Kidney capillary endothelial cell (primary cell): Measurements from ENCODE around the gene PMPCA.
A peak's percentile ranks its signal among the peaks of the same experiment; 100 is the strongest.

ENCODE experiments used
- DNase-seq: peaks from one replicate; pipeline ENCODE4 v3.0.0-alpha.2; 2018; ENCODE audit warnings: low spot score

PMPCA gene, protein sequence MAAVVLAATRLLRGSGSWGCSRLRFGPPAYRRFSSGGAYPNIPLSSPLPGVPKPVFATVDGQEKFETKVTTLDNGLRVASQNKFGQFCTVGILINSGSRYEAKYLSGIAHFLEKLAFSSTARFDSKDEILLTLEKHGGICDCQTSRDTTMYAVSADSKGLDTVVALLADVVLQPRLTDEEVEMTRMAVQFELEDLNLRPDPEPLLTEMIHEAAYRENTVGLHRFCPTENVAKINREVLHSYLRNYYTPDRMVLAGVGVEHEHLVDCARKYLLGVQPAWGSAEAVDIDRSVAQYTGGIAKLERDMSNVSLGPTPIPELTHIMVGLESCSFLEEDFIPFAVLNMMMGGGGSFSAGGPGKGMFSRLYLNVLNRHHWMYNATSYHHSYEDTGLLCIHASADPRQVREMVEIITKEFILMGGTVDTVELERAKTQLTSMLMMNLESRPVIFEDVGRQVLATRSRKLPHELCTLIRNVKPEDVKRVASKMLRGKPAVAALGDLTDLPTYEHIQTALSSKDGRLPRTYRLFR

DNA sequence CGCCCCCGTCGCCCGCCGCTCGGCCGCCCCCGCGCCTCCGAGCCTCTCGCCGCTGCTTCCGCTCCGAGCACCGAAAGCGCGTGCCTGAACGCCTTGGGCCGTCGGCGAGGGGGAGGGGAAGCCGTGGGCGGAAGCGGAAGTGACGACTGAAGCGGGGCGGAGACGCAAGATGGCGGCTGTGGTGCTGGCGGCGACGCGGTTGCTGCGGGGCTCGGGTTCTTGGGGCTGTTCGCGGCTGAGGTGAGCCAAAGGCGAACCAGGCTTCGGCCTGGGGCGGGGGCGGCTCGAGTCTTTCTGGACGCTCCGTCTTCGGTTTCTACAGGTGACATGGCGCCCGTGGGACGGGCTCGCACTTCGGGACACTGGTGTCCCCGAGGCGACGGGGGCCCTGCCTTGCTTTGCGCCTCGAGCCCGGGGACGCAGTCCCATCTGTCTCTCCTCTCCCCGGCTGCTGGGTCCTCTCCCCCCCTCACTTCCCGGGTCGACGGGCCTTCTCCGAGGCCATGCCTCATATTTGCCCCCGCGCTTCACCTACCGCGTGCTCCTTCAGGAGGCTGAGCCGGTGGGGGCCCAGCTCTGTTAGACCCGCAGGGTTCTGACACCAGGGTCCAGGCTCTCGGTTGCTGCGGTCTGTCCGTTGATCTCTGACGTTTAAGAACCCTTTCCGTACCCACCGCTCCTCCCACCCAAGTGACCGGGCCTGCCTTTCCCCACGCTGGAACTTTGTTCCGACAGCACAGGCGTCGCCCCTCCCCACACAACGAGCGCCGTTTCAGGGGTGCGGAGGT, at the start of gene PMPCA, which contains the start of gene ENTR1:
Gene PMPCA (plus strand): TSS at position 159 of the 788 bp plus-strand sequence. CDS start 11 bp downstream, at position 170.
Gene ENTR1 (minus strand): TSS at position 115 of the 788 bp plus-strand sequence. CDS start 217 bp downstream, outside the sequence.
- peak; percentile 64 for DNase-seq

DNA sequence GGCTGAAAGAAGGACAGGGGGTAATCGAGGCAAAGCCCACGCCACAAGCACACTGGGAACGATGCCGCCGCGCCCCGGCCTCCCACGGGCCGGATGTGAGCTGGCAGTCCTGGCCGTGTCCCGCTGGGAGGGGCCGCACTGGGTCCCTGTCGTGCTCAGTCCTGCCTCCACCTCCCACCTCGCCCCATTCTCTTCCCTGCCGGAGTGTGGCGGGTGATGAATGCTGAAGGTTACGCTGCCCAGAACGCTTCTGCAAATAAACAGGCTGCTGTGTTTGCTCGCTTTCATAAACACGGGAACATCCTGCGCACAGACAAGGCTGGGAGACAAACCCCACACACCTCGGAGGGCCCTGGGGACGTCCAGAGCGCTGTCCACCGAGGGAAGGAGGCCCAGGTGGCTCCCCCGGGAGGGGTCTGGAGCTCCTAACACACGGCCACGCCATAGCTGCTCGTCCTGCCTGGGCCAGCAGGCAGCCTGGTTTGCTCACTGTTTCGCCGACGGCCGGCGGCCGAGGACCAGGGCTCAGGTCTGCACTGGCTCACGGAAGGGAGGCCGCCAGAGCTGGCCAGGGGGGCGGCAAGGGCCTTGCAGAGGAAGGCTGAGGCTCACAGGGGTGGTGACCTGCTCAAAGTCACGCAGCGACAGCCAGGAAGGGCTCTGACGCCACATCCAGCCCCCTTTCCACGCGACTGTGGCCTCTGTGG, 49.3 kb upstream of the PMPCA start:
- DNase-seq: no peak

DNA sequence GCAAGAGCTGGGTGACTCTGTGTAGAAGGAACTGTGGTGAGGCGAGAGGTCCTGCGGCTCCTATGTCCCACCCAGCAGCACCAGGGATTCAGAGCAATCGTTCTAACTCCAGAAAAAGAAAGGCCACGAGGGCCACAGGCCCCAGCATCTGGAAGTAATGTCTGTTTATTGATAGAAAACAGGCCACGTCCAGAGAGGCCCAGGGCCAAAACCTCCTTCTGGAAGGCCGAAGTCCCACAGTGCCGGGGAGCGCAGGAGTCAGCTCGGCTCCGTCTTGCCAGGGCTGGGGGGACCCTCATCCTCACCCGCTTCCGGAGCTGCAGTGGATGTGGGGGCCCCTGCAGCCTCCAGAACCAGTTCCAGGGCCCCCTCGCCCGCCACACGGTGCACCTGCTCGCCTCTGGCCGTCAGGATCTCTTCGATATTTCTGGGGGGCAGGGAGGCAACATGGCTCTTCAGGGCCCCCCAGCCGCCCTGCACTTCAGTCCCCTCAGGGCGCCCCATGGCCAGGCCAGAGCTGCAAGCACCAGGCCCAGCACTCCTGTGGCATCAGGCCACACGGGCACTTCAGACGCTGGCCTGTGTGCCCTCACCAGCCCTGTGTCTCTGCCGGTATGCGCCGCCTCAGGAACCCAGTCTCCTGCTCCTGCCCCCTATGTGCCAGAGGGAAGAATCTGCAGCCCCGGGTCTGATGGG, 48.6 kb upstream of the PMPCA start:
- no peak for DNase-seq

DNA sequence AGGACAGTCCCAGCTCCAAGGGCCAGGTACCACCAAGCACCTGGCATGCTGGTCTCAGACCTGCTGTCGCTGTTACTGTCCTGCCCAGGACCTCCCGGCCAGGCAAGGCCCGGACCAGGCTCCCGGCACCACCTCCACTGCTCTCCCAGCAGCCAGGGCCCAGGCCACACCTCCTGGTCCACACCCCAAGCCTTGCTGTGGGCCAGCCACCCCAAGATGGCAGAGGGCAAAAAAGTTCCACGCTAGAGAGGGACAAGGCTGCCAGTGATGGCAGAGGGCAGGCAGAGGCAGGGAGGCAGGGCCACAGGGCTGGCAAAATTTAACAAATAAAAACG, 48.0 kb upstream of the PMPCA start:
- no peak for DNase-seq

DNA sequence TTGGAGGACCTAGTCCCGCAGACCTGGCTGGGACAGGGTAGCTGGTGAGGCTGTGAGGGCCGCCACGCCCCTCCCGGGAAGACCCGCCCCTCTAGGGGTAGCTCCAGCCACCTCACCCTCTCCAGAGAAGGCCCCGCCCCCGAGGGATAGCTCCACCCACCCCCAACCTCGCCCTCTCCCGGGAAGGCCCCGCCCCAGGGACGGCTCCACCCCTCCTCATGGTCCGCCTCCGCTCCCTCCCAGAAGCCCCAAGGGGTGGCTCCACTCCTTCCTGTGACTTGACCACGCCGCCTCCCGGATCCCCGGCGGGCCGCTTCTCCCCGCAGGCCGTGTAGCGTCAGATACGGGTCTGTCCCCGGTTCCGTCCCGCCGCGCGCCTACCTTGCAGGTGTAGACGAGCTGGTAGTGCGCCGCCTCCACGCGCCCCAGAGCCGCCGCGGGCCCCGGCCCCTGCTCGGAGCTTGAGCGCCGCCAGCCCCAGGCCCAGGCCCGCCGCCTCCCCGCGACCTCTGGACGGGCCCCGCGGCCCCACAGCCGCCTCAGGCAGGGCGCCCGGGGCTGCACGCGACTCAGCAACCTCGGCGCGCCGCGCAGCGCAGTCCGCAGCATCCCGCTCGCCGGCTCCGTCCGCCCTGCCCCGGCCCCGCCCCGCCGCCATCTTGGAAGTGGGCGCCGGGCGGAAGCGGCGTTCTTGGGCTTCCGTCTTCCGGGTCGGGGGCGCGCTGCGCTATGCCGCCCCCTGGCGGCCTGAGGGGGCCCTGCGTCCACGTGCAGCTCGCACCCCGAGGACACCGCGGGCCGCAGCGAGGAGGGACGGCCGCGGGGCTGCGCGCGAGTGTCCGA, 47.1 kb upstream of the PMPCA start, which contains the start of gene DNLZ:
Gene DNLZ (minus strand): TSS at position 639 of the 843 bp plus-strand sequence. CDS start 30 bp downstream, at position 609.
- peak; percentile 90 for DNase-seq

DNA sequence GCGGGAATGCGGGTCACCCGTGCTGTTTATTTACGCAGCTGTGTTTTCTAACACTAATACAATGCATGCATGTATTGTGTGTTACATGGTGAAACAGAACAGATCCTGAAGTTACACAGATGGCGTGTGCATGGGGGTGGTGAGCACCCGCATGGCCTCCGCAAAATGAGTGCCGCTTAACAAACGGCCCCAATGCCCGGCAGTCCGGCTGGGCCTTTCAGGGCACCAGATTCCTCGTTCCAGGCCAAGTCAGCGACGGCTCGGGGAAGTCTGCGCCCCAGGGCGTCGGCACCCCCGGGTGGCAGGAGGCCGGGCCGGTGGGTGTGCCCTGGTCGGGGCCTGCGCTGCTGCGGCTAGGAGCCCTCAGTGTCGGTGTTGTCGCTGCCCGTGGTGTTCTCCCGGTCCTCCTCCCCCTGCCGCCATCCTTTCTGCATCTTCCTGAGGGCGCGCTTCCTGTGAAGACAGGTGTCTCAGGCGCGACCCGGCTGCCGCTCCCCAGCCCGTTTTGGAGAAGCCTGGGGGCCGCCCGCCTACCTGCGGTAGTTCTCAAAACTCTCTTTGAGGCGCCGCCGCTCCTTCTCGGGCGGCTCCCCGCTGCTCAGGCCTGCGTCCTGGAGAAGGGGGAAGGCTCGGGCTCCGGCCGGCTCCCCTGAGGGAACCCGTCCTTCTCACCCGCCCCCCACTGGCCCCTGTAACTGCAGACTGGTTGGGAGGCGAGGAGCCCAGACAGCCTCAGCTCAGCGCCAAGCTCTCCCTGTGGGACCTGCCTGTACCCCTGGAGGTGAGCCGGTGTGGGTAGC, 46.3 kb upstream of the PMPCA start:
- no peak for DNase-seq

DNA sequence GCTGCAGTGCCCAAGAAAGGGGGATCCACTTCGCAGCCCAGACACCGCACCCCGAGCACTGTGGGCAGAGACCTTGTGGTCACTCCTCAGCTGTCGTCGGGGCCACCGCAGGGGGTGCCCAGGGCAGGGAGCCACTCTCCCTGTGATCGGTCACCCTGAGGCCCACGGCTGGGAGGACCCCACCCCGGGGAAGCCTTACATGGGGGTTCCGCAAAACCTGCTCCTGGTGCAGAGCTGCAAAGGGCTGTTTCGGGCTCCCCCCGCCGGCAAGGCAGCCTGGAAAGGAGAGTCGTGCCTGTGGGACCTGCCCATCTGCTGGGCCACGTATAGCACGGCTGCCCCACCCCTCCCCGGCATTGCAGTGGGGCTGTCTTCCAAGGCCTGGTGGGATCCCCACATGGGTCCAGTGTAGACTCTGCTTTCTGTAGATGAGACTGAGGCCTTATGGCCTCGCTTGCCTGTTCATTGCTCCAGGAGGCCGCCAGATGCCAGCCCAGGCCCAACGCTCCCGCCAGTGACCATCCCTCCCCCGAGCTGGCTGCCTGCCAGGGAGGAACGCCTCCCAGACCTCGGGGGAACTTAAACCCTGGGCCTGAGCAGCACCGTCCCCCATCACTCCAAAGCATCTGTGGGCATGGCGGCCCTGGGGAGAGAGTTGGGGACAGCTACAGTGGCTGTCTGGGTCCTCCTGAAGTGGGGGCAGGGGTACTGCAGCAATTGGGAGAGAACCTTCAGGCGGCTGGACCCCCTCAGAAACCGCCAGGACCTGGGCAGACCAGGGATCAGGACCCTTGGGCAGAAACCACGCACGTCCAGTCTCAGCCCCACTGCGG, 45.3 kb upstream of the PMPCA start:
- DNase-seq: no peak

DNA sequence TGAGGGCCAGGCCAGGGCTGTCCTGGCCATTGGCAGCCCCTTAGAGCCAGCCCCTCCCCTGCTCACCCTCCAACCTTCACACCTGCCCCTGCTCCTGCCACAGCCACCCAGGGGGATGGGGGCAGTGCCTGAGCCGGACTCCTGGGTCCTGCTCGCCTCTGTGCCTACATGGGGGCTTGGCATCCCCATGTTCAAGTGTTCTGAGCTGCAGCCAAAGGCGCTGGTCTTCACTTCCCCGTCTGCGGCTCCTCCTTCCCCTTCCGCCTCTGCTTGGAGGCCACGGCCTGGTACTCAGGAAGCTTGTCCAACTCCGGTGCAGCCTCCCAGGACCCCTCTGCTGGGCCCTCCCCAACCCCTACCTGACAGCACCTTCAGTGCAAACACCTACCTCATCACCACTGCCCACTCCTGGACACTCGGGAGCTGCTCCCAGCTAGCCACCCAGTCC, 44.7 kb upstream of the PMPCA start:
- no peak for DNase-seq

DNA sequence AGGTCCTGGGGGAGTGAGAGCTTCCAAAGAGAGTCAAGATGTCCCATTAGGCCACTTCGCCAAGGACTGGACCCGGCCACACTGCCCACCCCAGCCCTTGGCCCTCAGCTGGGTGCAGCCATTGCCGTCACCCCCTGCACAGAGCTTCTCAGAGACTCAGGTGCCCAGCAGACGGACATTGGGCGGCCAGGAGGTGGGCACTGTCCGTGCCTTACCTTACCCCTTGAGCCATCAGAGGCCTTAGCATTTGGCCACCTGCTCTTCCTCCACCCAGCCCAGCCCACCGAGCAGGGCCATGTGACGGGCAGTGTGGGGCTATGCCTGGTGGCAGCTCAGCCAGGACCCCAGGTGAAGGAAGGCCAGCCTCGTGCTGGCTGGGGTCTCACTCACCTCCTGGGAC, 43.6 kb upstream of the PMPCA start:
- no peak for DNase-seq

DNA sequence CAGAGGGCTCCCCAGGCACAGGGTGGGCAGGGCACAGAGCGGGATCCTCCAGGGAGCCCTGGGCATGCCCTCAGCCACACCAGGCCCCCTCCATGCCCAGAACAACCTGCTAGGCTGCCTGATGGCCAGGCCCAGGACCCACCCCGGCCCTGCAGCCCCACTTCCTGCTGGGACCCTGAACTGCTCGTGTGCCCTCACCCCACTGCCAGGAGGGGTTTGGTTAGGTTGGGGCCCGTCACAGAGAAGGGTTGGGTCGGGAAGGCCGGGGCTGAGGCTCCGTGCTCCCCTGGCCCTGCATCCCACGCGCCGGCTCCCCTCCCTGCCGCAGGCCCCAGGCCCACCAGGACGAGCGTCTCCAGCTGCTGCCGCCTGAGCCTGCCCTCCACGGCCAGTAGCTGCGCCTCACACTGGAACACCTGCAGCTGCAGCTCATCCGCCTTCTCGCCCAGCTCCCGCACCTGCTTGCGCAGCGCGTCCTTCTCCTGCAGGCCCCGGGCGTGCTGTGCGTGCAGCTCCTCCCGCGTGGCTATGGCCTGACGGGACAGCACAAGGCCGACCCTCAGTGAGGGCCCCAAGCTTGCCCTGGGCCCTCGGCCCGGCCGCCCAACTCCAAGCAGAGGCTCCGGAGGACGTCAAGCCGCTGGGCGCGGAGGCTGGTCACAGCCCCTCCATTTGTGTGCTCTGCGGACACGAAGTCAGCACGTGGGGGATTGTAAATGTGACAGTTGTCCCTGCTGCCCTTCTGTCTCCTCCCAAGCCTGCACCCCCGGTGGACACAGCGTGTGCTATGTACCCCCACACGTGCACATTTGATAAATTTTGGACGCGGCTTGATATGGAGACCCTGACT, 42.9 kb upstream of the PMPCA start:
- DNase-seq: no peak

DNA sequence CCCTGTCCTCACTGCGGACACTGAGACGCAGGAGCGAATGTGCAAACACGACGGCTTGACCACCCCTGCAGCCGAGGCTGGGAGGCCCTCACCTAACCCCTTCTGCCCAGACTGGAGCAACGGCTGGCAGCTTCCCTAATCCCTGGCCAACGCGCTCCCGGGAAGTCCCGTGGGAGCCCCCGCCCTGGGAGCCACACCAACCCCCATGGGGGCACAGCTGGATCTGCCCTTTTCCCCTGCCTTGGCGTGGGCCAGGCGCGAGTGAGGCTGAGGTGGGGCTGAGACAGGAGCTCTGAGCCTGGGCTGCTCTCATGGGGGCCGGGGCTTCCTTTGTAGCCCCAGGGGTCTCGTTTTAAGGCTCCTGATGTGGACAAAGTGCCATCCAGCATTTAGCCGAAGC, 42.3 kb upstream of the PMPCA start:
- no peak for DNase-seq

DNA sequence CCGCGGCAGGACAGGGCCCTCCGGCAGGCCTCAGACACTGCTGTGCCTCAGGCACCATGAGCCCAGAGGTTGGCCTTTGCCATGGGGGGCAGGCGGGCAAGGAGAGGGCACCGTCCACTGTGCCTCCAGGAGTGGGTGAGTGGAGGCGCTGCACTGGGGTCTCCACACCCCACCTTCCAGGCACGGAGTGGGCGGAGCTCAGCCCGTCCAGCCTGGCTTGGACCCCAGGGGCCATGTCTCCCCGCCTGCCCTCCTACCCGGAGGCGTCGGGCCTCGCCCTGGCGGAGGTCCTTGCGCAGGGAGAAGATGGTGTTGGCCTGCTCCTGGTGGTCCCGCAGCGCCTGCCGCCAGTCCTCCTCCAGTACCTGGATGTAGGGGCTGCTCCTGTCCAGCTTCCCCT, 40.4 kb upstream of the PMPCA start:
- no peak for DNase-seq

DNA sequence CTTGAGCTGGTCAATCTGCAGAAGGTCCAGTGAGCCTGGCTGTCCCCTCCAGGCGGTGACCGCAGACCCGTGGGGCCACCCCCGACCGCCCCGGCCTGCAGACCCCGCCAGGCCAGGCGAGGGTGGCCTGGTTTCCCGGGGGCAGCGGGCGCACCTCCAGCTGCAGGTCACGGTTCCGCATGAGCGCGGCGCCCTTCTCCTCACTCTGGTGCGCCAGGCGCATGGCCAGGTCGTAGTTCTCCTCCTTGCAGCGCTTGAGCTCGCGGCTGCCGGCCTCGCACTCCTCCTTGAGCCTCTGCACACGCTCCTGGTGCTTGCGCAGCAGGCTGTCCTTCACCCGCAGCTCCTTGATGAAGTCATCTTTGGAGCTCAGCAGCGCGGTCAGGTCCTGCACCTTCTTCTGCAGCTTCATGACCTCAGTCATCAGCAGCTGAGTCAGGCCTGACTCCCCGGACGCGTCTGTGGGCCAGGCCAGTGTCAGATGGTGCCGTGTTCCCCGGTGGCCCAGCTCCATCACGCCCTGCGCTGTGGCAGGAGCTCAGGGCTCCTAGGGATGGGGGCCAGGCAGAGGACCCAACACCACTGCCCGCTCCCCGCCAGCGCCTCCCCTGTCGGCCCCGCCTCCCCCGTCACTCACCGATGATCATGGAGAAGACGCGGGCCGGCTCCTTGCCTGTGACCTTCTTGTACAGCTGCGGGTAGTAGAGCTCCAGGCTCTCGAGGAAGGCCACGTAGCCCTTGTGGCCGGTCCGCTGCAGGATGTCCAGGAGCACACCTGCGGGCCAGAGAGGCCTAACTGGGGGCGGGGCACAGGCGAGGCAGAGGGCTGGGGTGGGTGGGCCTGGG, 39.5 kb upstream of the PMPCA start:
- no peak for DNase-seq

DNA sequence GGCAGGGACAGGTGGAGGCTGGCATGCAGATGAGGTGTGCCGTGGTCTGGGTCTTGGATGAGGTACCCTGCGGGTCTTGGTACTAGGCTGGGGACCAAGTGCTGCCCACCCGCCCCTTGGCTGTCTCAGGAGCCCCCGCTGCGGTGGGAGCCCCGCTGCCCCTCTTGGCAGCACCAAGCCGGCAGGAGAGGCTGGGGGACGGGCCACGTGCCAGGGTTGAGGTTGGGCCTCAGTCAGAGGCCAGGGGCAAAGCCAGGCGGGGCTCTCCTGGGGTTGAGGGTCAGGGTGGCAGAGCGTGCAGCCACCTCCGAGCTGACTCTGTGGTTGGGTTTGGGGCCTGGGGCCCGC, 39.0 kb upstream of the PMPCA start:
- DNase-seq: no peak

DNA sequence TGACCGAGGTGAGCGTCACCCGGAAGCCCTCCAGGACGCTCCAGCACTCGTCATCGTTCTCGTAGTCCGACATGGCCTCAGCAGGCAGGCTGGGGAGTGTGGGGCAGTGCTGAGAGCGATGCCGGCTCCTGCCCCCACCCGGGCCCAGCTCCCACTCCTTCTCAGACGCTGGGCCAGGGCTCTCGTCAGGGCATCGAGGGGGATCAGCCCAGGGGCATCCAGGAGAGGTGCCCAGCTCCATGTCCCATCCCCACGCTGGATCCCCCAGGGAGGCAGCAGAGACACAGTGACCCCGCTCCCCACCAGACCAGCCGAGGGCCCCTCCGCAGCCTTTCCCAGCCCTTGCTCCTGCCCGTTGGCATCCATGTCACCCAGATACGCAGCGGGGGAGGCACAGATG, 38.5 kb upstream of the PMPCA start:
- no peak for DNase-seq

DNA sequence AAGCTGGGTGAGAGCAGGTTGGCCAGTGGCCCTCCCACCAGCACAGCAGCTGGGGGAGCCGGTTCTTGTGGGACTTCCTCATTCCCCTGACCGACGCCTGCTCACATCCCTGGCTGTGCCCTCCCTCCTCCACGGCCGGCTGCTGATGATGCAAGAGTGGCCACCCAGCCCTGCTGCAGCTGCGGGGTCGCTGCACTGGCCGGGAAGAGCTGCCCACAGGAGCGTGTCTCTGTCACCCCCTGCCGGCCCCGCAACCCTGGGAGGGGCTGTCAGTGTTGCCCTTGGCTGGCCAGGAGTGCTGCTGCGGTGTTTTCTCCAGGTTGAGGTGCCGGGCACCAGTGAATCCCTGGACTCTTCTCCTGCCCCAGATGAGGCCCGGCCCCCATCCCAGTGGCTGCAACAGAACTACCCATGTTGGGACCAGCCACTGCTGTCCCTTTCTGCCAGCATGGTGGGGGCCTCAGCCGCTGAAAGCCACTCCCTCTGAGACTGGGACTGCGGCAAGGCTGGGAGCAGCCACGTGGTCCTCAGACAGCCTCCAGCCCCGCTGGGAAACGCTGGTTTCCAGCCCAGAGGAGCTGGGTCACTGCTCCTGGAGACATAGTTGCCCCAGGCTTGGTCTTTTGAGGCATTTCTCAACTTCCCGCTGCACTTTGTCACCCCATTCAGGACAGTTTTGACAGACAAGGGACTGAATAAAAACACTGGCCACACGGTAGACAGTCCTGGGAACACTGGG, 37.7 kb upstream of the PMPCA start:
- no peak for DNase-seq
